GM18909 (cell line): ENCODE measurements around the gene ARHGAP18.
A peak's percentile ranks its signal among the peaks of the same experiment; 100 is the strongest.

Experiments used
- ATAC-seq: cut with Tn5 transposase; IDR thresholded peaks from one replicate; pipeline ENCODE4 v1.9.1; 2021; ENCODE audit warnings: mild to moderate bottlenecking; ENCODE audit not compliant: unreplicated experiment, poor library complexity

ARHGAP18 gene

GRCh38 chr6:129647044-129647443, 62.9 kb downstream of the ARHGAP18 start:
- ATAC-seq = peak; percentile 43

GRCh38 chr6:129646642-129647041, 63.3 kb downstream of the ARHGAP18 start:
- peak; percentile 84 for ATAC-seq

- ATAC-seq = no peak
Observed at GRCh38 chr6:129645830-129646579, 64.0 kb downstream of the ARHGAP18 start.

- no peak for ATAC-seq
Observed at GRCh38 chr6:129645106-129645829, 64.7 kb downstream of the ARHGAP18 start.

- ATAC-seq = no peak
Observed at GRCh38 chr6:129644567-129645015, 65.4 kb downstream of the ARHGAP18 start.

- no peak for ATAC-seq
Observed at GRCh38 chr6:129643968-129644367, 66.0 kb downstream of the ARHGAP18 start.

GRCh38 chr6:129643176-129643575, 66.8 kb downstream of the ARHGAP18 start:
- no peak for ATAC-seq

GRCh38 chr6:129642322-129642721, 67.7 kb downstream of the ARHGAP18 start:
- ATAC-seq = no peak

- no peak for ATAC-seq
Observed at GRCh38 chr6:129641344-129641743, 68.6 kb downstream of the ARHGAP18 start.

GRCh38 chr6:129638686-129639085, 71.3 kb downstream of the ARHGAP18 start:
- ATAC-seq = no peak

GRCh38 chr6:129638055-129638684, 71.8 kb downstream of the ARHGAP18 start:
- ATAC-seq = no peak

GRCh38 chr6:129637340-129638054, 72.5 kb downstream of the ARHGAP18 start:
- ATAC-seq = no peak

GRCh38 chr6:129635396-129636130, 74.4 kb downstream of the ARHGAP18 start:
- ATAC-seq = no peak

GRCh38 chr6:129634411-129635230, 75.4 kb downstream of the ARHGAP18 start:
- ATAC-seq = peak; percentile 52

- no peak for ATAC-seq
Observed at GRCh38 chr6:129633529-129633928, 76.4 kb downstream of the ARHGAP18 start.

- no peak for ATAC-seq
Observed at GRCh38 chr6:129632172-129632613, 77.8 kb downstream of the ARHGAP18 start.

GRCh38 chr6:129631070-129631469, 78.9 kb downstream of the ARHGAP18 start:
- no peak for ATAC-seq

GRCh38 chr6:129630596-129630995, 79.4 kb downstream of the ARHGAP18 start:
- no peak for ATAC-seq
